ENCODE results near the gene CEP152. TPM values are rescaled to one million over a fixed set of nuclear protein-coding genes. Genes with fewer than 3 reads are reported as not detected.

CEP152 gene, protein sequence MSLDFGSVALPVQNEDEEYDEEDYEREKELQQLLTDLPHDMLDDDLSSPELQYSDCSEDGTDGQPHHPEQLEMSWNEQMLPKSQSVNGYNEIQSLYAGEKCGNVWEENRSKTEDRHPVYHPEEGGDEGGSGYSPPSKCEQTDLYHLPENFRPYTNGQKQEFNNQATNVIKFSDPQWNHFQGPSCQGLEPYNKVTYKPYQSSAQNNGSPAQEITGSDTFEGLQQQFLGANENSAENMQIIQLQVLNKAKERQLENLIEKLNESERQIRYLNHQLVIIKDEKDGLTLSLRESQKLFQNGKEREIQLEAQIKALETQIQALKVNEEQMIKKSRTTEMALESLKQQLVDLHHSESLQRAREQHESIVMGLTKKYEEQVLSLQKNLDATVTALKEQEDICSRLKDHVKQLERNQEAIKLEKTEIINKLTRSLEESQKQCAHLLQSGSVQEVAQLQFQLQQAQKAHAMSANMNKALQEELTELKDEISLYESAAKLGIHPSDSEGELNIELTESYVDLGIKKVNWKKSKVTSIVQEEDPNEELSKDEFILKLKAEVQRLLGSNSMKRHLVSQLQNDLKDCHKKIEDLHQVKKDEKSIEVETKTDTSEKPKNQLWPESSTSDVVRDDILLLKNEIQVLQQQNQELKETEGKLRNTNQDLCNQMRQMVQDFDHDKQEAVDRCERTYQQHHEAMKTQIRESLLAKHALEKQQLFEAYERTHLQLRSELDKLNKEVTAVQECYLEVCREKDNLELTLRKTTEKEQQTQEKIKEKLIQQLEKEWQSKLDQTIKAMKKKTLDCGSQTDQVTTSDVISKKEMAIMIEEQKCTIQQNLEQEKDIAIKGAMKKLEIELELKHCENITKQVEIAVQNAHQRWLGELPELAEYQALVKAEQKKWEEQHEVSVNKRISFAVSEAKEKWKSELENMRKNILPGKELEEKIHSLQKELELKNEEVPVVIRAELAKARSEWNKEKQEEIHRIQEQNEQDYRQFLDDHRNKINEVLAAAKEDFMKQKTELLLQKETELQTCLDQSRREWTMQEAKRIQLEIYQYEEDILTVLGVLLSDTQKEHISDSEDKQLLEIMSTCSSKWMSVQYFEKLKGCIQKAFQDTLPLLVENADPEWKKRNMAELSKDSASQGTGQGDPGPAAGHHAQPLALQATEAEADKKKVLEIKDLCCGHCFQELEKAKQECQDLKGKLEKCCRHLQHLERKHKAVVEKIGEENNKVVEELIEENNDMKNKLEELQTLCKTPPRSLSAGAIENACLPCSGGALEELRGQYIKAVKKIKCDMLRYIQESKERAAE (N-terminal part only)
- 21.8 and 23.9 TPM in 2 replicates for total RNA-seq

DNA sequence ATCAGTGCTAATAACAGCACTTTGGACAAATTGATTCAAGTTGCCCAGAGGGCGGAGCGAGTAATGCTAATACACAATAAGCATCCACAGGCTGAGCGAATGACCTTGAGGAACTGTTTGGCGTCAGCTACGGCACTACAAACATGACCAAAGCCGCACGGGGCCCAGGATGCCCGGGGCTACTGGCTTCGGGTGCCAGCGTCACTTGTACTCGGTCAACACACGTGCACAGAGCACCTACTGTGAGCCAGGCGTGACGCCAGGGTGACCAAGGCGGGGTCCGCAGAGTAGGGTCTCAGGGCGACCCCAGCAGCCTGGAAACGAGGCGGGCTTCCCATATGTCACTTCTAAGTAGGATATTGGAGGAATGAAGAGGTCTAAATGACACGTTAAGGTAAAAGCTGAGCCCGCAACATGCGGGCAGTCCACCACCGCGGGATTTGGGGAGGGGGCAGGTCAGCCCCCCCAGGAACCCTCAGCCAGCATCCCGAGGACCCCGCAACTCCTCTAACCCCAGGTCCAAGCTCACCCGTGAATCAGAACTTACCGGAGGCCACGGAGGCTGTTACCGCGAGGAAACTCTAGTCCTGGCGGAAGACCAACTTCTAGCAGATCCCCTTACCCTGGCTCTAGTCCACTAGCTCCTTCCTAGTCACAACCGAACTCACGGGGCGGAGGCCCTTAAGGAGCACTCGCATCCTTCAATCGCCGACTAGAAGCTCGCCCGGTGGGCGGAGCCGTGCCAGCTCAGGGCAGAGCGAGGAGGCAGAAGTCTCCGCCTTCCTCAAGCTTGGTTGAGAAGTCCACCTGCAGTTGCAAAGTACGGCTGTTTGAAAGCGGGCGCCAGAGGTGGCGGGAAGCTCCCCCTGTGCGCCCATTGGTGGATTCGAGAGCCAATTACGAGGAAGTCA is at the start of gene CEP152:
TSS of gene CEP152 (minus strand) at position 656 of the 911 bp plus-strand sequence. CDS start 5,420 bp downstream, outside the sequence.

Other genes with a start within 250 kb of the CEP152 start
- gene FBN1, start 165.4 kb downstream of the CEP152 start, total RNA-seq, result 48.0 and 108 TPM in 2 replicates
- 238 and 246 TPM in 2 replicates for gene EID1, start 67.1 kb upstream of the CEP152 start, total RNA-seq
- 0.53 and 0.65 TPM in 2 replicates for gene SHC4, start 152.8 kb upstream of the CEP152 start, total RNA-seq
- gene SECISBP2L, start 235.4 kb upstream of the CEP152 start, total RNA-seq, result 47.7 and 54.8 TPM in 2 replicates